GM19455 (cell line): ENCODE data around the gene PDSS2.
"Not testable (repeated sequence)": the region's sequence is repeated elsewhere in the genome, so short reads cannot be mapped to it uniquely, and the experiment has no call there.

ENCODE experiments used
- ATAC-seq: cut with Tn5 transposase; IDR thresholded peaks from one replicate; pipeline ENCODE4 v1.9.1; 2021; ENCODE audit not compliant: unreplicated experiment

The PDSS2 gene

GRCh38 chr6:107280001-107280400 lies 179.4 kb downstream of the PDSS2 start:
- not testable (repeated sequence) for ATAC-seq

GRCh38 chr6:107275330-107275865 lies 184.0 kb downstream of the PDSS2 start:
- no peak for ATAC-seq

- ATAC-seq = no peak
Measured at GRCh38 chr6:107274288-107274687, 185.1 kb downstream of the PDSS2 start.

GRCh38 chr6:107272246-107272645 lies 187.1 kb downstream of the PDSS2 start:
- ATAC-seq = no peak

- no peak for ATAC-seq
Measured at GRCh38 chr6:107271208-107271790, 188.1 kb downstream of the PDSS2 start.

GRCh38 chr6:107267634-107268033 lies 191.7 kb downstream of the PDSS2 start:
- no peak for ATAC-seq

GRCh38 chr6:107267006-107267405 lies 192.4 kb downstream of the PDSS2 start:
- ATAC-seq = no peak

GRCh38 chr6:107266563-107266962 lies 192.8 kb downstream of the PDSS2 start:
- ATAC-seq = no peak

- no peak for ATAC-seq
Measured at GRCh38 chr6:107264357-107264840, 195.0 kb downstream of the PDSS2 start.

- ATAC-seq = no peak
Measured at GRCh38 chr6:107259951-107260350, 199.4 kb downstream of the PDSS2 start.

- ATAC-seq = no peak
Measured at GRCh38 chr6:107248147-107248546, 211.2 kb downstream of the PDSS2 start.

GRCh38 chr6:107246972-107247615 lies 212.3 kb downstream of the PDSS2 start:
- ATAC-seq = no peak

- ATAC-seq = no peak
Measured at GRCh38 chr6:107246249-107246971, 213.0 kb downstream of the PDSS2 start.

GRCh38 chr6:107244742-107245480 lies 214.5 kb downstream of the PDSS2 start:
- ATAC-seq = no peak

GRCh38 chr6:107244082-107244741 lies 215.2 kb downstream of the PDSS2 start:
- ATAC-seq = no peak

- no peak for ATAC-seq
Measured at GRCh38 chr6:107243471-107243870, 215.9 kb downstream of the PDSS2 start.

GRCh38 chr6:107237992-107238660 lies 221.2 kb downstream of the PDSS2 start:
- no peak for ATAC-seq

- no peak for ATAC-seq
Measured at GRCh38 chr6:107235511-107235910, 223.9 kb downstream of the PDSS2 start.

GRCh38 chr6:107235007-107235406 lies 224.4 kb downstream of the PDSS2 start:
- no peak for ATAC-seq

GRCh38 chr6:107231243-107231642 lies 228.1 kb downstream of the PDSS2 start:
- no peak for ATAC-seq
